Fibroblast of the aortic adventitia (primary cell): Measurements from ENCODE around the gene RPS18. TPM values are rescaled to one million over a fixed set of nuclear protein-coding genes. Genes with fewer than 3 reads are reported as not detected.
"Not testable (repeated sequence)": the region's sequence is repeated elsewhere in the genome, so short reads cannot be mapped to it uniquely, and the experiment has no call there.

Source experiments
- DNase-seq: peaks from one replicate; pipeline ENCODE4 v3.0.0-alpha.2; 2010; ENCODE audit warnings: low read depth
- H3K4me3 ChIP-seq: 2 replicates; pipeline ENCODE4 v1.5.1; 2011; ENCODE audit warnings: low read depth, mild to moderate bottlenecking, control low read depth, low read length, moderate library complexity
- total RNA-seq: library from RNA; depleted of rRNA; stranded (reverse); fragments of >200 nt; gene quantifications from 2 replicates; pipeline ENCODE4 v1.2.3, GENCODE V29; 2012; ENCODE audit warnings: low replicate concordance
- TF ChIP-seq, protein P1 (sequence below): IDR thresholded peaks from 2 replicates; pipeline ENCODE4 v1.5.1; 2011; ENCODE audit warnings: mild to moderate bottlenecking, low read length, control low read depth, inconsistent platforms; ENCODE audit not compliant: insufficient read depth

Gene RPS18
- total RNA-seq: 1,533 and 4,237 TPM in 2 replicates

DNA sequence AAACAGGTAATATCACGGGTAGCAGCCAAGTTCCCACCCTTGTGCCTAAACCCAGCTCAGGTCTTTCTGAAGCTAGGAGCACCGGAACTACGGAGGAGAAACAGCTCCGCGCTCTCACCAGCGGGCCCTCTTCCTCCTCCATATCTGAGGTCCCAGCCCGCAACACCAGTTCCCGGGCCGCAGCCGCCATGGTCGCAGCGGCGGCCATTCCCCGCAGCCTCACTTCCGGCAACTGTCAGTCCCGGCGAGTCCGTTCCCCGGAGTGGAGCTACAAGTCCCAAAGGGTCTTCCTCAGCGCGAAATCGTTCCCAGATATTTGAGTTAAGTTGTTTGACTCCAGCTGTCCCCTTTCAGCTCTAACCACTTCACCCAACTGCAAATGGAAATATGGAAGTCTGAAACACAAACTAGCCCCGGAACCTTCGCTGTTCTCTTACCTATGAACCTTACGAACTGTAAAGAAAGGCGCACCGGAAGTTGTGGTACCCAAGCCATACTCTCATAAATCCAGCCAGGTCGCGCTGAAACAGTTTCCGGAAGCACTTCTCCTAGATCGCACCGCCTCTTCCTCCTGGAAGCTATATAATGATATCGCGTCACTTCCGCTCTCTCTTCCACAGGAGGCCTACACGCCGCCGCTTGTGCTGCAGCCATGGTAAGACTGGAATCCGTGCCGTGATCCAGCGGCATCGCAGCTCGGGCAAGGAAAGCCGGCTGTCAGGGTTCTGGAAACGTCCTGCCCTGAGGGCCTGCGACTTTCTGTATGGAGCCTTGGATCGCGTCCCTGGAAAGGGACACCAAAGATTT lies at the start of gene RPS18, which contains the start of gene VPS52:
TSS of gene RPS18 (plus strand) at position 608 of the 807 bp plus-strand sequence. CDS start at position 653, 45 bp downstream.
TSS of gene VPS52 (minus strand) at position 409 of the 807 bp plus-strand sequence. CDS start at position 208, 201 bp downstream.
- TF ChIP-seq, protein P1, sequence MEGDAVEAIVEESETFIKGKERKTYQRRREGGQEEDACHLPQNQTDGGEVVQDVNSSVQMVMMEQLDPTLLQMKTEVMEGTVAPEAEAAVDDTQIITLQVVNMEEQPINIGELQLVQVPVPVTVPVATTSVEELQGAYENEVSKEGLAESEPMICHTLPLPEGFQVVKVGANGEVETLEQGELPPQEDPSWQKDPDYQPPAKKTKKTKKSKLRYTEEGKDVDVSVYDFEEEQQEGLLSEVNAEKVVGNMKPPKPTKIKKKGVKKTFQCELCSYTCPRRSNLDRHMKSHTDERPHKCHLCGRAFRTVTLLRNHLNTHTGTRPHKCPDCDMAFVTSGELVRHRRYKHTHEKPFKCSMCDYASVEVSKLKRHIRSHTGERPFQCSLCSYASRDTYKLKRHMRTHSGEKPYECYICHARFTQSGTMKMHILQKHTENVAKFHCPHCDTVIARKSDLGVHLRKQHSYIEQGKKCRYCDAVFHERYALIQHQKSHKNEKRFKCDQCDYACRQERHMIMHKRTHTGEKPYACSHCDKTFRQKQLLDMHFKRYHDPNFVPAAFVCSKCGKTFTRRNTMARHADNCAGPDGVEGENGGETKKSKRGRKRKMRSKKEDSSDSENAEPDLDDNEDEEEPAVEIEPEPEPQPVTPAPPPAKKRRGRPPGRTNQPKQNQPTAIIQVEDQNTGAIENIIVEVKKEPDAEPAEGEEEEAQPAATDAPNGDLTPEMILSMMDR: no peak
- peak; percentile 100 for DNase-seq

DNA sequence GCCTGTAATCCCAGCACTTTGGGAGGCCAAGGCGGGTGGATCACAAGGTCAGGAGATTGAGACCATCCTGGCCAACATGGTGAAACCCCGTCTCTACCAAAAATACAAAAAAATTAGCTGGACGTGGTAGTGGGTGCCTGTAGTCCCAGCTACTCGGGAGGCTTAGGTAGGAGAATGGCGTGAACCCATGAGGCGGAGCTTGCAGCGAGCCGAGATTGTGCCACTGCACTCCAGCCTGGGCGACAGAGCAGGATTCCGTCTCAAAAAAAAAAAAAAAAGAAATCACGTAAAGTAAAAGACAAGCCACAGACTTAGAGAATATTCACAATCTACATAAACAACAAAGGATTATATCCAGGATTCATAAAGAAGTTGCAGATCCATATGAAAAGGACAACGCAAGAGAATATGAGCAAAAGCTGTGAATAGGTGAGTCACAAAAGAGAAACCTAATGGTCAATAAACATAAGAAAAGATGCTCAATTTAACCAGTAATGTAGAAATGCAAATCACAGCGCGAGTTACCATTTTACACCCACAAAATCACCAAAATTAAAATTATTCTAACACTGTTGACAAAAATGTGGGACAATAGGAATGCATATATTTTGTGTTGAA lies 45.3 kb upstream of the RPS18 start:
- DNase-seq, H3K4me3 ChIP-seq: not testable (repeated sequence)

More for the DNA sequence above, at the start of gene RPS18, which contains the start of gene VPS52:
- peak within 1 kb of the TSS; percentile 99 for H3K4me3 ChIP-seq

DNA sequence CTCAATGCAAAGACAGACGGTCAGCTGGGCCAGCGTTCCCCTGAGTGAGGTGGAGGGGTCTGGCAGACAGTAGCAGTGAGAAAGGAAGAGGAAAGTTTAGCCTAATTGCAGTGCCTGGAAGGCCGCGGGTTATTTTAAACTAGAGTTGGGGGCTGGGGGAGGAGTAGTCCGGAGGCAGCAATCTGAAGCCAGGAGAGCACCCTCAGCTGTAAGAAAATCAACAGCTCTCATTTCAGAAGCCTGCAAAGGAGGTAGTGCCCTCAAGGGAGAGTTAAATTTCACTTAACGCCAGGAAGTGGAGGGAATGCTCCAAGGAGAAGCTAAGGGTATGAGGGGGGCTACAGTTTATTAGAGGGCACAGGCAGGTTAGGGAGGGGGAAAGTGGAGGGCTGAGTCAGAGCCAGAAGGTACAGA lies 36.6 kb upstream of the RPS18 start:
- DNase-seq: no peak
- TF ChIP-seq, protein P1: no peak

DNA sequence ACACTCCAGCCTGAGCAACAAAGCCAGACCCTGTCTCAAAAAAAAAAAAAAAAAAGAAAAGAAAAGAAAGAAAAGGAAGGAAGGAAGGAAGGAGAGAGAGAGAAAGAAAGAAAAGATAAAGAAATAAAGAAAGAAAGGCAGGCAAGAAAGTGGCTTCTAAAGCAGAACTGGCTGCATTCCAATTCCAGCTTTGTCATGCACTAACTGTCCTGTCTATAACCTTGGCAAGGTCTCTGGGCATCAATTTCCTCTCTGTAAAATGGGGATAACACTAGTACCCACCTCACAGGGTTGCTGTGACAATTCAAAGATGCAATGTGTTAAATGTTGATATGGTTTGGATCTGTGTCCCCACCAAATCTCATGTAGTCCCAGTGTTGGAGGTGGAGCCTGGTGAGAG lies 35.5 kb upstream of the RPS18 start:
- H3K4me3 ChIP-seq: no peak overlapping the region
- no peak for DNase-seq

More for the DNA sequence above, 36.6 kb upstream of the RPS18 start:
- no peak overlapping the region for H3K4me3 ChIP-seq

DNA sequence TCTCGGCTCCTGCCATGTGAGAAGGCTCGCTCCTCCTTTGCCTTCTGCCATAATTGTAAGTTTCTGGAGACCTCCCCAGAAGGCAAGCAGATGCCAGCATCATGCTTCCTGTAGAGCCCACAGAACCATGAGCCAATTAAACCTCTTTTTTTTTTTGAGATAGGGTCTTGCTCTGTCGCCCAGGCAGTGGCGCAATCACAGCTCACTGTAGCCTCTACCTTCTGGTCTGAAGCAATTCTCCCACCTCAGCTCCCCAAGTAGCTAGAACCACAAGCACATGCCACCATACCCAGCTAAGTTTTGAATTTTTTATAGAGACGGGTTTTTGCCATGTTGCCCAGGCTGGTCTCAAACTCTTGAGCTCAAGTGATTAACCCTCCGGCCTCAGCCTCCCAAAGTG lies 35.0 kb upstream of the RPS18 start:
- no peak for DNase-seq
- H3K4me3 ChIP-seq: no peak overlapping the region
- TF ChIP-seq, protein P1: no peak

More for the DNA sequence above, 35.5 kb upstream of the RPS18 start:
- TF ChIP-seq, protein P1: no peak

DNA sequence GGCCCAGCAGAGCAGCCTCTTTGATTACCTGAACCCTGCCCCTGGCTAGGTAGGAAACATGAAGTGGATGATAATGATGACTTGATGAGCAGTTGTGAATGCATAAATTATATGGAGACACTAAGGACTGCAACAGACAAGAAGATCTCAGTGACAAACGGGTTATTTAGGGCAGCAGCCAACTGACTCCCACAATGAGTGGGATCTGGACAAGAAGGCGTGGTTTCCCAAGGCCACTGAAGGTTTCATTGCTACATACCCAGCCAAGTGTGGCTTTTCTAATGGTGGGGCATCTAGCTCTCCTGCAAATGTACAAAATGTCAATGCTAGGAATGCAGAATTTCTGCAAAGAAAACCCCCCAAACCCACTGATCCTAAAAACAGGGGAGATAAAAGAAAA lies 34.1 kb upstream of the RPS18 start:
- TF ChIP-seq, protein P1: no peak
- no peak for DNase-seq

DNA sequence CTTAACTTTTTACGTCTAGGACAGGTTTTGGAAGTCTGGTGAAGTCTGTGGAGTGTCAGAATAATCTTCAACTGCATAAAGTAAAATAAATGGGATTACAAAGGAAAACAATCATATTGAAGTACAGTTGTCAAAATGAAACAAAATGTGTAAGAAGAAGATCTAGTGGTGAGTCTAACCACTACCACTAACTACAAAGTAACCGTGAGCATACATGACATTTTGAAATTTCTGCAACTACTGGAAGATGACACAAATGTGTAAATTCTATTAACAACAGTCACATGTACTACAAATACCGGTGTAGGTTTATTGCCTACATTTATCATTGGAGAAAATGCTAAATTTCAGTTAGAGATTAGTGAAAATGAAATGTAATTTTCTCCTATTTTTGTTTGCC lies 29.9 kb upstream of the RPS18 start:
- no peak for DNase-seq
- H3K4me3 ChIP-seq: no peak overlapping the region
- TF ChIP-seq, protein P1: no peak

More for the DNA sequence above, 34.1 kb upstream of the RPS18 start:
- H3K4me3 ChIP-seq: no peak overlapping the region
